Bone marrow (tissue), 2 donors: ENCODE measurements around the gene DDR2.

Experiments
- DNase-seq, 2 donors: peaks; one replicate each; lab custom pipeline; 2025; lab: John Stamatoyannopoulos, UW

Gene DDR2

DNA sequence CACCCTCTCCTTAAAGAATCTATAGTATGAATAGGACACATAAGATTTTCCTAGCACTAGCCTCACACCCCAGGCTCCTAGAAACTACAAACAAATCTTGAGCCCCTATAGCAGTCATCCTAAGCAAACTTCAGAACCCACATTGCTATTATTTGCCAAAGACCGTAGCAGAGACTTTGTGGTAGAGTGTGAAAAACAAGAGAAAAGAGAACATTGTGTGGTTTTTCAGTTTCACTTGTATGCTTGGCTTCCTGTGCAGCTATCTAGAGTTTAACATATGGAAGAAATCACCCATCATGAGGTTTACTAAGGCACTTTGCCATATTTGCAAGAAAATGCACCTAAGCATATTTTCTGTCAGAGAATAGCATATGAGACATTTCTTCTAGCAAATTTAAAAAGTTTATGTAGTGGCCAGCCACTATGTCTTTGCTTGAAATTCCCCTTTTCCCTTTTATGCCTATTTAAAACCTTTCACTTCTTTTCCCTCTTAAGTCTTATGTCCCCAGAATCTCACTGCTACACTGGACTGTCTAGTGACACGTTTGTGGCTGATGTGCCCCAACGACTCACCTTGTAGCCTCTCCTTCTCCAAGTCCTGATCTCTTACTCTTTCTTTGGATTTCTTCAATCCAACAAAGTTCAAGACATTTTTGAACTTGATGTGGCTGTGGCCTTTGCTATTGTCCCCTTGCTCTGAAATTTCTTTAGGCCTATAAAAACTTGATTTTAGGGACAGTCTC, 203.1 kb downstream of the DDR2 start:
- DNase-seq: no peak
